Raji (cell line): ENCODE measurements around the gene WDR26.

Source experiments
- POLR2A ChIP-seq: IDR thresholded peaks from 2 replicates; pipeline ENCODE4 v1.6.1; 2011; ENCODE audit warnings: low read depth, low read length, control low read depth; ENCODE audit not compliant: insufficient read depth

Gene WDR26

GRCh38 chr1:224434691-224435317 lies at the start of gene WDR26:
Gene WDR26, minus strand, starts transcription at chr1:224434797.
- TF ChIP-seq POLR2A: peak; percentile 81

DNA sequence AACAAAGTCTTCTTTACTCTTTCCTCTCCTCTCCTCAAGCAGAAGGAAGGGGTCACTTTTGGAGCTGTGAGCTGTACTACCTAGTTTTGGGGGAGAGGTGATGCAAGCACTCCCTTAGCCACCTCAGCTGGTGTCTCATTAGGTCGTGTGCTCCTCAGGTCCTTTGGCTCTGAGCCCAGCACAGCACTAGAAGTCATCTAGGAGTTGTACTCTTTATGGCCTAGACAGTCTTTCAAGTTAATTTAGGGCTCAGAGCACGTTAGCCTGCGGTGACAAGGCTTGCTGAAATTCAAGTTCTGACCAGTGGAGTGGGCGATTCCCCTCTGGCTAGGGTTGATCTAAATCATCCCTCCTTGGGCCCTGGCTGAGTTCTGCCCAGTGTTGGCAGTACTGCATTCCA lies 48.0 kb upstream of the WDR26 start:
- TF ChIP-seq POLR2A: no peak

DNA sequence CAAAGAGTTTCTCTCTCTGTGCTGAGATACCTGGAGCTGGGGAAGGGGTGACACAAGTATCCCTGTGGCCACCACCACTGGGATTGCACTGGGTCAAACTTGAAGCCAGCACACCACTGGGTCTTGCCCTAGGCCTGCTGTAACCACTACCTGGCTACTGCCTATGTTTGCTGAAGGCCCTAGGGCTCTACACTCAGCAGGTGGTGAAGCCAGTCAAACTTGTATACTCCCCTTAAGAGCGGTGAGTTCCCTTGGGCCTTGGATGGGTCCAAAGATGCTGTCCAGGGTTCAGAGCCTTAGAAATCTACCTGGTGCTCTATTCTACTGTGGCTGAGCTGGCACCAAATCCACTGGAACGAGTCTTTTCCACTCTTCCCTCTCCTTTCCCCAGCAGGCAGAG lies 47.0 kb upstream of the WDR26 start:
- TF ChIP-seq POLR2A: no peak

GRCh38 chr1:224472806-224473205 lies 38.2 kb upstream of the WDR26 start:
- no peak for TF ChIP-seq POLR2A

- no peak for TF ChIP-seq POLR2A
Observed at GRCh38 chr1:224466154-224466553, 31.6 kb upstream of the WDR26 start.

GRCh38 chr1:224459966-224460365 lies 25.4 kb upstream of the WDR26 start:
- no peak for TF ChIP-seq POLR2A

GRCh38 chr1:224458996-224459395 lies 24.4 kb upstream of the WDR26 start:
- no peak for TF ChIP-seq POLR2A

DNA sequence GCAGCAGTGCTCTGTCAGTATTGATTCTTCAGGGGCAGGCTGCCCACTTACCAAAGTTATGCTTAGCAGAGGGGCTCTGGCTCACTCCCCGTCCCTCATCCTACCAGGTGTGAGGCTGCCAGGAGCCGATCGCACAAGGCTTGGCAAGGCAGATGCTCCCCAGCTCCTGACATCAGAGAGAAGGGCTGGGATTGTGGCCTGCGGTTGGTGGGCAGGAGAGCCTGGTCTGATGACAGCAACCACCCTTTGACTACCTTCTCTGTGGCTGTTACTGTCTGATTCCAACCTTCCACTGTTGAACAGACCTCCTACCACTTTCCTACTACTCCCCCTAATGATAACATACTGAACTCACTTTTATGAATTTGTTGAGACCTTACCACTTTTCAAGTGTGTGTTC lies 23.7 kb upstream of the WDR26 start:
- no peak for TF ChIP-seq POLR2A

GRCh38 chr1:224457782-224458144 lies 23.2 kb upstream of the WDR26 start:
- TF ChIP-seq POLR2A: no peak

GRCh38 chr1:224456637-224456953 lies 22.0 kb upstream of the WDR26 start:
- TF ChIP-seq POLR2A: no peak

- no peak for TF ChIP-seq POLR2A
Observed at GRCh38 chr1:224454402-224455055, 19.9 kb upstream of the WDR26 start.

DNA sequence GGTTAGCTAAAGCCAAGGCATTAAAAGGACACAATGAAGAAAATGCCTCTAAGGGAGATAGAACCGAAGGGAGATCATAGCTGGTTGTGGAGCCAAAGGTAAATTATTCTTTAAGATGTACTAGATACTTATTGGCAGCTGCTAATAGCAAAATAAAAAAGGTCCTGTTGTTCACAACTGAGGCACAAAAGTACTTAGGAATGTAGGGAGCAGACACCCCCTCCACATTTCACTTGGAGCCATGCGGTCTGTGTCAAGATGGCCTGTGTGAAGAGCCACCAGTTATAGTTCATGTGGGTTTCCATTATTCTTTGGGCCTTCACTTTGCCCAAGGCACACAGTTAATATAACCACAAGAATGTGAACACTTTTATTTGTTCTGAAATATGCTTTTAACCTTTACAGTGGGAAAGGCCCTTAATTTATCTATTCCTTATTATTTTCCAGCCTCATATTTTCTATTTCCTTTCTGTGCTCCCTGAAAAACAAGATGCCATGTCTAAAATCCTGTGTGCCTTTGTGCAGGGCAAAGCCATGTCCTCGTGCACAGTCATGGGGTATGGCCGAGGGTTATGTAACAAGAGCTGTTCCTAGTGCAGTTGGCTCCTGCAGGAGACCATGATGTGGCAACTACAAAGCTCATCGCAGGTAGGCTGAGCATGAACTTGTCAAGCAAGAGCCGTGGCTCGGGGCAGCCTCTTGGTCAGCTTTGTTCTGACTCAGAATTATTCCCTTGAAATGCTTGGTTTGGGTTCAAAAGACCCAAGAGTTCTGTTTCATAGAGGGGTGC lies 16.2 kb upstream of the WDR26 start:
- TF ChIP-seq POLR2A: no peak

DNA sequence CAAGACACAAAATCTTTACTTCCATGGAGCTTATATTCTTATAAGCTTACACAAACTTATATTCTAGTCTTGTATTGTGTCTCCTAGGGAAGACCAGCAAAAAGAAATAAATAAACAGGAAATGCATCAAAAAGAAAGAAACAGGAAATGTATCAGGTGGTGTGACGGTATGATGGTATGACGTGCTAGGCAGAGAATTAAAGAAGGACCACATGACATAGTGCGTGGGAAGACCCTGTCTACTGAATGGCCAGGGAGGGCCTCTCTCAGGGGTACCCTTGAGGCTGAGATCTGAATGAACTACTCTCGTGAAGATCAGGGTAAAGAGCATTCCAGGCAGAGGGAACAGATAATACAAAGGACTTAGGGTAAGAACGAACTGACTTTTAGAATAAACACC lies 15.6 kb upstream of the WDR26 start:
- no peak for TF ChIP-seq POLR2A

DNA sequence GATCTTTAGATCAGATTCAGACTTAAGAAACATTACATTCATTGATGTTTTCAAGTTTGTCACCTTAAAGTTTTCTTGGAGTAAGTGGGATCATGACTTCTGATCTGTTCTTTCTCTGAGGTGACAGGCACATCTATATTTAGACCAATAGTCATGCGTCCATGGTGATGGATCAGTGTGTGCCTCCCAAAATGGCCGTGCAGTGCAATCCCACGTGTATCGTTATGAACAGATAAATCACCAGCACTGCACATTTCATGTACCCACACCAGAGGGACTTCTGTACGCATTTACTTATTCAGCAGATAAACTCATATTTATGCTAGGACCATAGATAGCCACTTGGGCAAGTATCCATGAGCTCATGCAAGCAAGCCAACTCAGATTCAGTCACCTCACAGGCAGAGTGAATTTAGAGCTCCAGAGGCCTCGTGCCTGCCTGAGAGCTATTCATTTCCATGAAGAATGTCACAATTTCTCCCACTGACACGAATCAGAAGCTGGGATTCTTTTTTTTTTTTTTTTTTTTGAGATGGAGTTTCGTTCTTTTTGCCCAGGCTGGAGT lies 13.9 kb upstream of the WDR26 start:
- TF ChIP-seq POLR2A: no peak

- no peak for TF ChIP-seq POLR2A
Observed at GRCh38 chr1:224447971-224448370, 13.4 kb upstream of the WDR26 start.

- no peak for TF ChIP-seq POLR2A
Observed at GRCh38 chr1:224447251-224447650, 12.7 kb upstream of the WDR26 start.

GRCh38 chr1:224438989-224439388 lies 4.4 kb upstream of the WDR26 start:
- TF ChIP-seq POLR2A: no peak

DNA sequence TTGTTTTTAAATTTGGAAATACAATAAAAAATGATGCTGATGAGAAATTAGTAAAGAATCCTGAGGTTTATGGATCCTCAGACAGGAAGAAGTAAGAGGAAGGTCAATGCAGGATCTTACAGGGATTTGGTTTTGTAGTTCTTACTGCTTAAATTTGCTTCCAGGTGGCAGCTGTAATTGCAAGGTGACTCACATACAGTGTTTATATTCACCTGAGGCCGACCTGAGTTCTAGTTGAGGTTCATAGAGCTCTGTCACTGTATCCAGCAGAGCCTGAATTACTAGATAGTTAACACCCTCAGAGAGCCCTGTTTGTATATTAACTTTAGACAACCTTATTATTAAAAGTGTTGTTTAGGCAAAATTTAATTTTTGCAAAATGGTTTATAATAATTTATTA lies 1.4 kb upstream of the WDR26 start:
- TF ChIP-seq POLR2A: no peak
